SK-N-DZ (cell line): Measurements from ENCODE around the gene PDLIM3.
A peak's percentile ranks its signal among the peaks of the same experiment; 100 is the strongest.
"Not testable (repeated sequence)": the region's sequence is repeated elsewhere in the genome, so short reads cannot be mapped to it uniquely, and the experiment has no call there.

Experiments
- DNase-seq: peaks from one replicate; pipeline ENCODE4 v3.0.0-alpha.2; 2015; ENCODE audit warnings: low spot score

PDLIM3 gene

DNA sequence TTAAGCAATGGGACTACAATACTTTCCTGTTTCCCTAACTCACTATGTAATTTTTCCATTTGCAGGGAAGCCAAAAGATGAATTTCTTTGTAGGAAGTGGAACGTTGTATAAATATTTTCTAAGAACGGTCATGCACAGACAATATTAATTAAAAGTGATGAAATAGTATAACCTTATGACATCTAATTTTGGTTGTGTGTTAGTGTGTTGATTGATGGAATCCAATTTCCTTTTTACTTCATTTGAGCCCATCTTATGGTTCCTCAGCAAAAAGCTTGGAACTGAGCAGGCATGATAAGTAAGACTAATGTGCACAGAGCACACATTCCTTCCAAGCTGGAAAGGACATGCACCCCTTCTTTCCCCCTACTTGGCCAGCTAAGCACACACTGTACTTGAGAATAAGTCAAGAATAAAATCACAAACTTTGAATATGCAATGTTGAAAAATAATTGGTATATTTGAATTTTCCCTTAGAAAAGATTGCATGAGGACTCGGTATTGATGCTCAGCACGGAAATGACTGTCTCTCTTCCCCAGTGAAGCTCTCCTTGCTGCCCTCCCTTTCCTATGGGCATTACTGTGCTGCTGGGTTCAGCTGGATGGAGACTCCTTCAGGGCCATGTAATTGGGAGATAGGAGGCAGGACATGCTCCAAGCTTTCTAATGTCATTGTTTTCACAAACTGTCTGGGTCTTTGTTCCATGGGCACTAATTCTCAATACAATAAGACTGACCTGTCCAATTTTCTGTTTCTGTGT is 19.2 kb upstream of the PDLIM3 start:
- DNase-seq, result no peak

DNA sequence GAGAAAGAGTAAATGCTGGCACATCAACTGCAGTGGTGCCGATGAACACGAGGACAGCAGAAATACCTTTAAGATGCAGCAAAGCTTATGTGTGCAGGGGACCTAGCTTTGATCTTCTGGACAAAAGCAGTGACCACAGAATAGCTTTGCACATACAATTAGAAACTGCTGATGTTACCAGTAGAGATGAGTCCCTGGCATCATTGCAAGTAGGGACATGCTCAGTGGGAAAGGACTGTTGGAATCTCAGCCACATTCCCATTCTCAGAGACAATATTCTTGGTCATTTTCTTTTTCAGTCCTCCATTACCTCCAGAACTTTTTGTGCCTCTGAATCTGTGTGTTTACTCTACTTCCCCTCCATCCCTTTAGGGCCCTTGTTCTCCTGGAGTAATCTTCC is 16.9 kb upstream of the PDLIM3 start:
- DNase-seq, result no peak

DNA sequence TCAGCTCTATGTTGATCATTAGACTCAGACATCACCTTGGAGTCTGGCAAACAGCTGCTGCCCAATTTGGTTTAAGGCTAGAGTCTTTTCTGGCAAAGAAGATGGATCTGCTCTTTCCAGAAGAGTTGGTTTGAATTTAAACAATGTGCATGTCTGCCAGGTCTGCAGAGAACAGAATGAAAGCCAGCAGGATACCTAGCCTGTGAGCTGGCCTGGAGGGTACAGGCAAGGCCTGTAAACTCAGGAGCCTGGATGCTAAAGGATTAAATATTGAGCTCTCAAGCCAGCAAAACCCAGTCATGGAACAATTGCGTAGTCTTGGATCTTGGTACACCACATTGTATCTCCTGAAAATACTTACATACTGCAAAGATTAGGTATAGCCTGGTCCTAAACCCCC is 15.6 kb upstream of the PDLIM3 start:
- no peak for DNase-seq

DNA sequence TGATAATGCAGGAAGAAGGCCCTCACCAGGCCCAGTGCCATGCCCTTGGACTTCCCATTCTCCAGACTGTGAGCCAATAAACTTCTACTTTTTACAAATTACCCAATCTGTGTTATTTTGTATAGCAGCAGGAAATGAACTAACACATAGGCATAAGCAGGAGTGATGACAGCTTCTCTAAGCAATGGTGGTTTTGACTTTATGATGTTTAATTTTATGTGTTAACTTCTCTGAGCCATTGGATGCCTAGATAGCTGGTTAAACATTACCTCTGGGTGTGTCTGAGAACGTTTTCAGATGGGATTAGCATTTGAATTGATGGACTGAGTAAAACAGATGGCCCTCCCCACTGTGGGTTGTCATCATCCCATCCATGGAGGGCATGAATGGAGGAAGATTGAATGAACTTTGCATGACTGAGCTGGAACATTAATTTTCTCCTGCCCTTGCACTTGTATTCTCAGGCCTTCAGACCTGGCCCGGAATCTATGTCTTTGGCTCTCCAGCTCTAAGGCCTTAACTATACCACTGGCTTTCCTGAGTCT is 13.9 kb upstream of the PDLIM3 start:
- no peak for DNase-seq

DNA sequence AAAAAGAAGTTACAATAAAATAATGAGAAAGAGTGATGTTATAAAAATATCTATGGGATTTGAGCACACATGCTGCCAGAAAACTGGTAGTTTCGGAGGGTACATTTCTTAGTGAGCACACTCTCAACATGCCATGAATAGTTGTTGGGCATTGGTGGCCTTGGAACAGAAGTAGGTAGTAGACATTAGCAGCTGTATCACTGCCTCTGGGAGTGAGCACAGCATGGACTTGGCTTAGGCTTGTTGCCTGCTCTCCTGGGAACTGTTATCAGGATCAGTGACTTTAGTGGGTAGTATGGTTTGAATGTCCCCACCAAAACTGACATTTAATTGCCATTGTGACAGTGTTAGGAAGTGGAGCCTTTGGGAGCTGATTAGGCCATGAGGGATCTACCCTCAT is 13.3 kb upstream of the PDLIM3 start:
- no peak for DNase-seq

DNA sequence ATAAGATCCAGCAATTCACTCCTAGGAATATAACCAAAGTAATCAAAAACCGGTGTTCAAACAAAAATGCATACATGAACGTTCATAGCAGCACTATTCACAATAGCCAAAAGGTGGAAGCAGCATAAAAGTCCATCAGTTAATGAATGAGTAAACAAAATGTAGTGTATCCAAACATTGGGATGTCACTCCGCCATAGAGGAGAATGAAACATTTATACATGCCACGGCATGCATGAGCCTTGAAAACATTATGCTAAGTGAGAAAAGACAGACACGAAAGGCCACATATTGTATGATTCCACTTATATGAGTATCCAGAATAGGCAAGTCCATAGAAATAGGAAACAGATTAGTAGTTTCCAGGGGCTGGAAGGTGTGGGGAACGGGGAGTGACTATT is 11.0 kb upstream of the PDLIM3 start:
- DNase-seq, result no peak

- no peak for DNase-seq
These were observed 7.5 kb upstream of the PDLIM3 start for GRCh38 chr4:185542626-185543315.

- DNase-seq, result no peak
These were observed 6.0 kb upstream of the PDLIM3 start for GRCh38 chr4:185541251-185541727.

GRCh38 chr4:185540487-185541120 is 5.3 kb upstream of the PDLIM3 start:
- no peak for DNase-seq

GRCh38 chr4:185540040-185540439 is 4.7 kb upstream of the PDLIM3 start:
- DNase-seq, result no peak

GRCh38 chr4:185538806-185539205 is 3.5 kb upstream of the PDLIM3 start:
- no peak for DNase-seq

- peak; percentile 22 for DNase-seq
These were observed 1.1 kb upstream of the PDLIM3 start for GRCh38 chr4:185536411-185536709.

GRCh38 chr4:185535612-185536410 is 504 bp upstream of the PDLIM3 start:
- peak; percentile 16 for DNase-seq

DNA sequence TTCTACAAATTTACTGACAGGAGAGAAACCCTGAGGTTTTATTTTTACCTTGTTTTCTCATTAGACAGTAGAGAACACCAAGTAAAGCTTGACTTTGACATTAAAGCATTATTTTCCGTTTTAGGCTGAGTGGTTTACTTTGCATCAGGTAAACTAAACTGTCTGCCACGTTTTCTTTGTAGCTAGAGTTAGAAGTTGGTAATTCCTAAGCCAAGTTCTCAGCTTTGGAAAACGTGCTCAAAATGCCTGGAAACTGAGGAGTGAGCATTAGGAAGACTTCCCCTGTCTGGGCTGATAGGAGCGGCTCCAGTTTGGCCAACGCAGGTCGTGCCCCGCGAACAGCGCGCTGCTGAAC is 819 bp downstream of the PDLIM3 start:
- no peak for DNase-seq

GRCh38 chr4:185532795-185533324 is 2.4 kb downstream of the PDLIM3 start:
- DNase-seq, result no peak

- peak; percentile 13 for DNase-seq
These were observed 3.0 kb downstream of the PDLIM3 start for GRCh38 chr4:185532293-185532692.

DNA sequence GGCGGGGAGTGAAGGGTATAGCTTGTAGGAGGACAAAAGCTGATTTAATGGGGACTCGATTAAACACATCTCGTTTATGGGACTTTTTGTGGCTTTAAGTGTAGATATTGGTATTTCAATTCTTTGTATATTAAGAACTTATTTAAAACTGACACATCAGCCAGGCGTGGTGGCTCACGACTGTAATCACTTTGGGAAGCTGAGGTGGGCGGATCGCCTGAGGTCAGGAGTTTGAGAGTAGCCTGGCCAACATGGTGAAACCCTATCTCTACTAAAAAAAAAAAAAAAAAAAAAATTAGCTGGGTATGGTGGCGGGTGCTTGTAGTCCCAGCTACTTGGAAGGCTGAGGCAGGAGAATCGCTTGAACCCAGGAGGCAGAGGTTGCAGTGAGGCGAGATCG is 3.7 kb downstream of the PDLIM3 start:
- not testable (repeated sequence) for DNase-seq

GRCh38 chr4:185529413-185529812 is 5.9 kb downstream of the PDLIM3 start:
- DNase-seq, result no peak

- peak; percentile 85 for DNase-seq
These were observed 10.1 kb downstream of the PDLIM3 start for GRCh38 chr4:185524888-185525863.

GRCh38 chr4:185523862-185524261 is 11.4 kb downstream of the PDLIM3 start:
- DNase-seq, result peak; percentile 63
